GM21528 (cell line): ENCODE data around the gene ARHGEF19.
"Not testable (repeated sequence)": the region's sequence is repeated elsewhere in the genome, so short reads cannot be mapped to it uniquely, and the experiment has no call there.

Experiments used
- ATAC-seq: cut with Tn5 transposase; IDR thresholded peaks from one replicate; pipeline ENCODE4 v1.9.1; 2021; ENCODE audit warnings: mild to moderate bottlenecking, moderate library complexity; ENCODE audit not compliant: unreplicated experiment, low FRiP score

Gene ARHGEF19

GRCh38 chr1:16212251-16212961 lies at the start of gene ARHGEF19:
TSS of gene ARHGEF19 (minus strand) at chr1:16212652. CDS start at chr1:16209054, 3,598 bp downstream.
- ATAC-seq = no peak

DNA sequence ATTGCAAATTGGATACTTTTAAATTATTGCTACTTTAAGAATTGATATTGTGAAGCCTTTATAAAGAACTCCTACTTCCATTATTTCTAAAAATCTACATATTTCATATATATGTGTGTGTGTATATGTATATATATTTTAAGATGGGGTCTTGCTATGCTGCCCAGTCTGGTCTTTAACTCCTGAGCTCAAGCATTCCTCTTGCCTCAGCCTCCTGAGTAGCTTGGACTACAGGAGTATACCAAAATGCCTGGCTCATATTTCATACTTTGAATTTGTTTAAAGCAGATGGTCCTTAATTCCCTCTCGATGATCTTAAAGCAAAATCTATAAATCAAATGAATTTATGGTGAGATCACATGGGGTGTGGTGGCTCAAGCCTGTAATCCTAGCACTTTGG lies 49.6 kb upstream of the ARHGEF19 start:
- no peak for ATAC-seq

- no peak for ATAC-seq
Observed at GRCh38 chr1:16260814-16261213, 48.4 kb upstream of the ARHGEF19 start.

DNA sequence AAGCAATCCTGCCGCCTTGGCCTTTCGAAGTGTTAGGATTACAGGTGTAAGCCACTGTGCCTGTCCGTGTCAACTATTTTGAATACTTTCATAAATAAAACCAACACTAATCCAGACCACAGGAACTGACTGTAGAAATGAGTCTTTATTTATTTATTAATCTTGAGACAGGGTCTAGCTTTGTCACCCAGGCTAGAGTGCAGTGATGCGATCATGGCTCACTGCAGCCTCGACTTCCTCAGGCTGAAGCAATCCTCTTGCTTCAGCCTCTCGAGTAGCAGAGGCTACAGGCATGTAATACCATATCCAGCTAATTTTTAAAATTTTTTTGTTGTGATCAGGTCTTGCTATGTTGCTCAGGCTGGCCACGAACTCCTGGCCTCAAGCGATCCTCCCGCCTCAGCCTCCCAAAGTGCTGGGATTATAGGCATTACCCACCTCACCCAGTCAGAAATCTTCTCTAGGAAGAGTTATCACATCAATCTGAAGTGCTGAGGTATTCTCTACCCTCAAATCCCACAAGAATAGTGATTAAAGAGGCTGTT lies 46.2 kb upstream of the ARHGEF19 start:
- ATAC-seq = no peak

GRCh38 chr1:16257968-16258367 lies 45.5 kb upstream of the ARHGEF19 start:
- ATAC-seq = no peak

- not testable (repeated sequence) for ATAC-seq
Observed at GRCh38 chr1:16257556-16257955, 45.1 kb upstream of the ARHGEF19 start.

- no peak for ATAC-seq
Observed at GRCh38 chr1:16256478-16256877, 44.0 kb upstream of the ARHGEF19 start.

DNA sequence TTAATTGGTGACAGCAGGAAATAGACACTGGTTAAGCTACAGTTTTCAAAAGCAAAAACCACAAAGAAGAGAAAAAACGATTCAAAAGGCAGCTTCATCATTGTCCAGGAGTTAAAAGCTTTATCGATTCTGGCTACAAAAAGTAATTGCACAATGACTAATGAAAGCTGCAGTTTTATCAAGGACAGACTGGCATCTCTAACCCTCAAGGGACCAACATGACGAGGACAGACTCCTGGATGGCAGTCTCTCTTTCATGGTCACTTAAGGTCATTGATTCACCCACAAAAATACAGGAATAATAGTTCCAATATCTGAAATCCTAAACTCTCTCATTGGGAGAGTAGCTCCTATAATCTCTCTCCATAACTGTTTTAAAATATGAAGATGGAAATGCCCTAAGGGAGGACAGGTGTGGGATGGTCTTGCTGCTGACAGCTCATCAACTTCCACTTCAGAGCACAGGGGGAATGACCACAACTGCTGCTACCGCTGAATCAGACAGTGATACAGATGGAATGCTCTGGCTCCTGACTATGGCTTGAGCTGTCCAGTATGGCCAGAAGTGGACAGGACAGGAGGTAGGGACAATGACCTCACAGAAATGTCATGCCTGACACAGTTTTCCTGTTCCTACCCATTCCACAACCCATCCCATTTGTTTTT lies 41.9 kb upstream of the ARHGEF19 start:
- ATAC-seq = no peak

GRCh38 chr1:16253332-16253922 lies 41.0 kb upstream of the ARHGEF19 start:
- ATAC-seq = no peak

GRCh38 chr1:16252912-16253311 lies 40.5 kb upstream of the ARHGEF19 start:
- ATAC-seq = no peak

- no peak for ATAC-seq
Observed at GRCh38 chr1:16251381-16251780, 38.9 kb upstream of the ARHGEF19 start.

- ATAC-seq = no peak
Observed at GRCh38 chr1:16250524-16251251, 38.2 kb upstream of the ARHGEF19 start.

- ATAC-seq = no peak
Observed at GRCh38 chr1:16249596-16250241, 37.3 kb upstream of the ARHGEF19 start.

DNA sequence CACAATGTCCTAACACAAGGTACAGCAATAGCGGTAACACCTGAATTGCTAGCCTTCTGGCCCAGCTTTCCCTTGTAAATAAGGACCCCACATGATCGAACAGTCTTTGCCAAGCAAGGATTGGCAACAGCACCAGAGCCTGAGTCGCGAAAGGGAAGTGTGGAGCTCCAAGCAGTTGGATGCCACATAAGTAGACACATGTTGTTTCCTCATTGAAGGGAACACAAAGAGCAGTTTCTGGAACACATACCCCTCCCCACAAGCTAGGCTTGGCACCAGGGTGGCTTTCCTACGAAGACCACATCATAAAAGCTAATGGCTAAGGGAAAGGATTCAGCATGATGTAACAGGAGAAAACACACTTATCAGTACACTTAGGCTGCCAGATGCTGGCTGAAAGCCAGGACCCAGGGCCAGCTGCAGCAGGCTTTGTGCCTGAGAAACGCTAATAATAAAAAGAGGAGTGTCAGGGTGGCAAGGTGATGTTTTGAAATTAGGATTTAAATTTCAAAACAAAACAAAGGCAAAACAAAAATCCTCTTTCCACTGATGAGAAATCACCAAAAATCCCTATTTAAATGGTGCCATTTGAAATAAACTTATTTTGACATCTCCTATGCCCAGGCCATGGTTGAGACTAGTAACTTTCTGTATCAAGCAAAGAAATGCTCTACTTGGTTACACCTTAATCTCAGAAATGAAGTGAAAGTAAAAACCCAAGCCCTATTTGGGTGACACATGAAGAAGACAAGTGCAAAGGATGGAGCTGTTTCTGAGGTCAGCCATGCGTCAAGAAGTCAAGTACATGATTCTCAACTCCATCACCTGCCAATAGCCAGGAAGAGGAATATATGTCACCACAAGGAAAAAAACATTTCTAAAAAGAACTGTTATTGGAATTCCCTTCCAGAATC lies 36.4 kb upstream of the ARHGEF19 start:
- ATAC-seq = no peak

GRCh38 chr1:16248007-16248436 lies 35.6 kb upstream of the ARHGEF19 start:
- ATAC-seq = no peak

DNA sequence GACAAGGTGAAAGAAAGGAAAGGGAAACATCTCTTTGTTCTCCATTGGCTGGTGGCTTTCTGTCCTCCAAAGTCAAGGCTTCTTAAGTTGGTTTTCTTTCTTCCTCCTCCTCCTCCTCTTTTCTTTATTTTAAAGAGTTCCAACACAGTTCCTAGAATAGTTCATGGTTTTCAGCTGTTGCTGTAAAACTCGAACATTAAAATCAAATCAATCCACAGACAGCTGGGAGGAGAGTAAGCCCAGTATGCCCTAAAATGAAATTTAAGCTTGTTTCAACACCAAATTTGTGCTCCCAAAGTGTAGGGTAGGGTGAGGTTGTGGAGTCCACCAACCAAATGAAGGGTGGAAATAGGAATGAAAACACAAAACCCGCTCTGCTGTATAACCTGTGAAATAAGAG lies 35.0 kb upstream of the ARHGEF19 start:
- no peak for ATAC-seq

GRCh38 chr1:16246961-16247360 lies 34.5 kb upstream of the ARHGEF19 start:
- no peak for ATAC-seq

DNA sequence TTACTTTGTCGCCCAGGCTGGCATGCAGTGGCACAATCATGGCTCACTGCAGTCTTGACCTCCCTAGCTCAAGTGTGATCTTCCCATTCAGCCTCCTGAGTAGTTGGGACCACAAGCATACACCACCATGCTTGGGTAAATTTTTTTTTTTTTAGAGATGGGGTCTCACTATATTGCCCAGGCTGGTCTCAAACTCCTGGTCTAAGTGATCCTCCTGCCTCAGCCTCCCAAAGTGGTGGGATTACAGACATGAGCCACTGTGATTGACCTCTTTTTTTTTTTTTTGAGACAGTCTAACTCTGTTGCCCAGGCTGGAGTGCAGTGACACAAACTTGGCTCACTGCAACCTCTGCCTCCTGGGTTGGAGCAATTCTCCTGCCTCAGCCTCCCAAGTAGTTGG lies 33.8 kb upstream of the ARHGEF19 start:
- ATAC-seq = not testable (repeated sequence)

DNA sequence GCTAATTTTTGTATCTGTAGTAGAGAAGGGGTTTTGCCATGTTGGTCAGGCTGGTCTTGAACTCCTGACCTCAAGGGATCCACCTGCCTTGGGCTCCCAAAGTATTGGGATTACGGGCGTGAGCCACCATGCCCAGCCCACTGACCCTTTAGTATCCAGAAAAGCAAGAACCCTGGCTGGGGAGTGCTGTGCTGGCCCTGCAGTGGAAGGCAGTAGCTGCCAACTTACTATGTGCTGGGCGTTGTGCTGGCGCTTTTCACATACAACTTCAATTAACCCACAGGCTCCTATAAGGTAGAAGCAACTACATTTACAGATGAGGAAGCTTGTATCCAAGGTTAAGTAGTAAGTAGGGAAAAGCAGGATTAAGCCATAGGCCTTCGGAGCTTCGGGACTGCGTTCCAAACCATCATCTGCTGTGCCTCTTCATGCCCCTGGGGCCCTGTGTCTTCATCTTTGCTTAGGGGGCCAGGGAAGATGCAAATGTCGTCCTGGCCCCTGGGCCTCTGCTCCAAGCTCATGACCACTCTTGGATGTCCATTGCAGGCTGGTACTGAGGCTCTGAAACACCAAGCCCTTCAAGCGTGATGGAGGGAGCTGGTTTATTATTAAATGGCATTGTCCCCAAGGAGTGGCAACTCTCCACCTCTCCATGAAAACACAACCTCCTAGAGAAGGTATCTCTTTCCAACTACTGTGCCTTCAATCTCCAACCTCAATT lies 33.2 kb upstream of the ARHGEF19 start:
- ATAC-seq = no peak
